Bronchial epithelial cell (primary cell): ENCODE measurements around the gene MAST4. TPM values are rescaled to one million over a fixed set of nuclear protein-coding genes. Genes with fewer than 3 reads are reported as not detected.

Experiments
- DNase-seq: peaks from one replicate; pipeline ENCODE4 v3.0.0-alpha.2; 2010; ENCODE audit warnings: low read depth
- FAIRE-seq: peaks from 2 replicates; lab custom pipeline; 2011; peaks lifted over from hg19 to GRCh38; lab: Jason Lieb, UNC
- H3K27me3 ChIP-seq: 2 replicates; pipeline ENCODE4 v1.5.1; 2011; ENCODE audit warnings: low read length; ENCODE audit not compliant: control insufficient read depth, insufficient read depth
- H3K36me3 ChIP-seq: 2 replicates; pipeline ENCODE4 v1.5.1; 2011; ENCODE audit warnings: low read length; ENCODE audit not compliant: control insufficient read depth, insufficient read depth
- H3K4me3 ChIP-seq: 2 replicates; pipeline ENCODE4 v1.5.1; 2011; ENCODE audit warnings: mild to moderate bottlenecking, low read depth, low read length, control low read depth
- CTCF ChIP-seq: IDR thresholded peaks from 2 replicates; pipeline ENCODE4 v1.5.1; 2011; ENCODE audit warnings: mild to moderate bottlenecking, moderate library complexity, low read length, control low read depth, inconsistent platforms; ENCODE audit not compliant: insufficient read depth, severe bottlenecking
- total RNA-seq: library from RNA; depleted of rRNA; stranded (reverse); fragments of >200 nt; gene quantifications from 2 replicates; pipeline ENCODE4 v1.2.1, GENCODE V29; 2014

Gene MAST4
- total RNA-seq, 1 donor from 2014 or later: 10.3 TPM

- Histone ChIP-seq H3K36me3 (no peaks in the 10 kb centered on the region), H3K27me3 (no peaks in the 10 kb centered on the region), H3K4me3 (no peak overlapping the region)
- FAIRE-seq (no peak), DNase-seq (no peak)
- TF ChIP-seq CTCF: no peak
These were observed 612.2 kb downstream of the MAST4 start for GRCh38 chr5:67208403-67208802.

- no peak overlapping the region for H3K4me3 ChIP-seq
- DNase-seq: peak; percentile 78
- H3K36me3 ChIP-seq: no peaks in the 10 kb centered on the region
- TF ChIP-seq CTCF: peak; percentile 78
- no peaks in the 10 kb centered on the region for H3K27me3 ChIP-seq
- FAIRE-seq: no peak
These were observed 613.1 kb downstream of the MAST4 start for GRCh38 chr5:67209141-67209771.

DNA sequence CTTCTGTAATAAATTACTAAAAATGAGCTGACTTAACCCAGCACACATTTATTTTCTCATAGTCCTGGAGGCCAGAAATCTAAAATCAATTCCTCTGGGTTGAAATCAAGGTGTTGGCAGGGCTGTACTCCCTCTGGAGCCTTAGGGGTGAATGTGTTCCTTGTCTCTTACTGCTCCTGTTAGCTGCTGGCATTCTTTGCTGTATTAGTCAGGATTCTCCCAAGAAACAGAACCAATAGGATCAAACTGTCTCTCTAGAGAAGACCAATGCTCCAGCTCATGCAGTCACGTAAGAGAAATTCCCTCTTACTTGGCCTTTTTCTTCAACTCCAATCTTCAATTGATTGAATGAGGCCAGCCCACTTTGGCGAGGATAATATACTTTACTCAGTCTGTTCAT, 615.7 kb downstream of the MAST4 start:
- Histone ChIP-seq H3K36me3 (no peaks in the 10 kb centered on the region), H3K4me3 (no peak overlapping the region), H3K27me3 (no peaks in the 10 kb centered on the region)
- FAIRE-seq: no peak
- no peak for TF ChIP-seq CTCF
- peak; percentile 91 for DNase-seq

DNA sequence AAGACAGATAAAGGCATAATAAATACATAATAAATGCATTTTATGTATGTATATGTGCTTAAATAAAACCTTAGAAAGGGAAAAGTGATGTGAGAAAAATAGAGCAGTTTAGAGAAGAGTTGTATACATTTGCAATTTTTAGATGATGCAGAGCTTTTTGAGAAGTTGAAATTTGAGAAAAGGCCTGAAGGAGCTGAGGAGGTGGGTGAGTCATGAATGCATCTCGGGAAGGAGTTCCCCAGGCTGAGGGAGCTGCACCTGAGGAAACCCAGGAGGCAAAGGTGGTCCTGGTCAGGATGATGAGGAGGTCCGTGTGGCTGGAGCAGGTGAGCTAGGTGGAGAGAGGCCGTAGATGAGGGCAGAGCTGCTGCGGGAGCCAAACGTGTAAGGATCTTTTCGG, 617.8 kb downstream of the MAST4 start:
- FAIRE-seq (no peak), DNase-seq (peak; percentile 53)
- Histone ChIP-seq H3K4me3 (no peak overlapping the region), H3K27me3 (no peaks in the 10 kb centered on the region), H3K36me3 (no peaks in the 10 kb centered on the region)
- TF ChIP-seq CTCF: no peak

DNA sequence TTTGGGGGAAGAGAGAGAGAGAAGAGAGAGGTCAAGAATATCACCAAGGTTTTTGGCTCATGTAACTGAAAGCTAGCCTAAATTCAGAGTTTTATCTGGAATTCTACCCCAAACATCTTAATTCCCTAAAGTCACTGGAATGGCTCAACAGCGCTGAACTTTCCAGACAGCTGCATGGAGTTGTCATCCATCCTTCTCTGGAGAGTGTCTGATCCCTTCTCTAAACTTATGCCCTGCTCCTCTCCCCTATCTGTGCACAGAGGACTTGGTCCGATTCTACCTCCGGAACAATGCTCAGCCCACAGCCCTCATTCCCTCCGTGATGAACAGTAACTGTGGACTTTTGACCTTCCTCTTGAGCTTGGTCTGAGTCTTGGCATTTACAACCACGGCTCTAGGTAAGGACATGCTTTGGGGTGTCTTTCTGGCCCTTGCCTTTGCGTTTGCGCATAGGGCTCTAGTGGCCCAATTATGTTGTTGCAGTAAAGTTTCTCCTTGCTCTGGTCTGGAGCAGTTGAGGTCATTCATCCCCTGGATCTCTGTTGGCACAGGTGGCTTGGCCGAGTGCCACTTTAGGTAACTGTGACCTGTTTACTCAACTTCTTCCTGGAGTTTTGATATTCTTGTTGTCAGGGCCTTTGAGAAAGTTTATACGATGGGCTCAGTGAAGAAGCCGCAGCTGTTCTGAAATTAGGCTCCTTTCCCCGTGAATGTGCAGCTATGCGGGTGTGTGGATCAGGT, 618.7 kb downstream of the MAST4 start:
- Histone ChIP-seq H3K36me3 (no peaks in the 10 kb centered on the region), H3K27me3 (no peaks in the 10 kb centered on the region), H3K4me3 (no peak overlapping the region)
- DNase-seq (peak; percentile 11), FAIRE-seq (no peak)
- no peak for TF ChIP-seq CTCF
